GM18498 (cell line): Measurements from ENCODE around the gene MEIOSIN.
"Not testable (repeated sequence)": the region's sequence is repeated elsewhere in the genome, so short reads cannot be mapped to it uniquely, and the experiment has no call there.

Source experiments
- ATAC-seq: cut with Tn5 transposase; IDR thresholded peaks from one replicate; pipeline ENCODE4 v1.9.1; 2021; ENCODE audit warnings: mild to moderate bottlenecking, moderate library complexity; ENCODE audit not compliant: unreplicated experiment

MEIOSIN gene, protein sequence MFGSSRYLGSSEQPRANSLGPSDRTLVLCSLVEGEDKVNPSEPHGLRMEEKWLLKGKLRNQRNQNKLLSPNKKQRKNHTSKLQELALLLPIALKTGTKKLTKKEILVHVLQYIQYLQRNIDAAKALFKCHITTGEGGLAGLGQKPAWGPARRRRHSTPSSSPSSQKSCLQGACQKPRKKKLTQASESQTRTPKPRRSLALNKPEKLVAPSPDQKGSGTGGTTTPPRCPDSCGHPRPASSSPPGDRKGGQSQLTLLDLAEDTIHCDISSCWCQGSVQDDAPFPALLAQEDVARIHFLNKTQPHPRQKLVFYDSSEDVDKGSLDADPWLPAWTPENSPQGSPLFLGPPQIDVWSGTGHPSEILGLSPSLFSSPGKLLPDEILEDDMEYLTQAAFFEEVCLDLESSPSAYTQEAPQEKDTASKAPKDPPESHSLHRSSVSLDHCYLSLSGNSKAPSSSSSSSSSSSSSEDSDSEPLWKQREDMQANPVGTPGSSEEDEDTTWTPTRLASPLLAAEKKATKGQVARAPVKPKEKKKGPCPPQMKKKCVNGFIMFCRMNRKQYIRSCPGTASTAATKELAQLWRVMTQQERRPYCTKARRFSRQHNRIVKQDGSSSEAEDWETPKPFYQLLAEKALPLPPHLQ

DNA sequence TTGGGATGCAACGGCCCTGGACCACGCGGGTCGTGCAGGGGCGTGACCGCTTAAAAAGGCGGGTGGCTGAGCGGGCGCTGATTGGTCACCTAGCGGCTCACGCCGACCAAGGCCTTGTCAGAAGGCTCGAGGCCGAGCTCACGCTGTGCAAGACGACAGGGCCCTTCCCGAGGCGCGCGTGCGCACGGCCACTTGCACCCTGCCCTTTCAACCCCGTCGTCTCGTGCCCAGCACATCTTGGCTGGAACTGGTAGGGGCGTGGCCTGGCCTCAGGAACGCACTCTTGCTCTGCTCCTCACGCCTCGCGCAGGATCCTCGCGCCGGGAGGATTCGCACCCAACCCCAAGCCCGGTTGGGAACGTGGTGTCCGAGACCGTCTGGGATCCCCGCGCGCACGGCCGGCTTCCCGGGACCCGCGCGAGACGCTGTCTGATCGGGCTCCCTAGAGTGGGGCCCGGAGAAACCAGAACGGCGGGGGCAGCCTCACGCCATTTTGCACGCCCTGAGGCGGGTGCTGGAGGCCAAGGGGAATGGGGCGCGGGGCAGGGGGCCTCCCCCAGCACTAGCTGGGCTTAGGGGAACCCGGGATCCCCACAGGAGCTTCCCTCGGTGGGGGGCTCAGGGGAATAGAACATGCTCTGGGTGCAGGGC is at the start of gene MEIOSIN:
Gene MEIOSIN (plus strand): TSS at position 280 of the 651 bp plus-strand sequence. CDS start 1,938 bp downstream, outside the sequence.
- no peak for ATAC-seq

DNA sequence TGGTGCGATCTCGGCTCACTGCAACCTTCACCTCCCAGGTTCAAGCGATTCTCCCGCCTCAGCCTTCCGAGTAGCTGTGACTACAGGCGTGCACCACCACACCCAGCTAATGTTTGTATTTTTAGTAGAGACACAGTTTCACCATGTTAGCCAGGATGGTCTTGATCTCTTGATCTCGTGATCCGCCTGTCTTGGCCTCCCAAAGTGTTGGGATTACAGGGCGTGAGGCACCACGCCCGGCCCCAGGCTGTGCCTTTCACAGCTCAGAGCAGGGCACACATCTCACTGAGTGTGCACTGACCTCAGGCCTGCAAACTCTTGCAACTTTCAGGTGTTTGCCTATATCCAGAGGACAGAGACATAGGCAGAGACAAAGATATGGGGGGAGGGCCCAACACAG is 48.2 kb upstream of the MEIOSIN start:
- not testable (repeated sequence) for ATAC-seq

DNA sequence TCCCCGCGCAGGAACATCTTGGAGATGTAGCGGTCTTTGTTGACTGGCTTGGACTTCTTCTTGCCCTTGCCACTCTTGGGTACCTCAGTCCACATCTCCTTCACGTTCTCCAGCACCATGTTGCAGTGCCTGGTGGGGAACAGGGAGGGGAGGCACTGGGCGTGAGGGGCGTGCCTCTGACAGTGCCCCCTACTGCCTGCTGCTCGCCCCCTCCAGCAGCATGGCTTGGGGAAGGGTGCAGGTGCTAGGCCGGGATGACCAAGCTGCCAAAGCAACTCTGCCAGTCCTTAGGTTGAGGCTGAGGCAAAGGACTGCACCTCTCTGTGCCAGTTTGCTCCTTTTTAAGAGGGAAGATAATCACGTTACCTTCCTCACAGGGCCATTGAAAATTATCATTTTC is 45.6 kb upstream of the MEIOSIN start:
- no peak for ATAC-seq

DNA sequence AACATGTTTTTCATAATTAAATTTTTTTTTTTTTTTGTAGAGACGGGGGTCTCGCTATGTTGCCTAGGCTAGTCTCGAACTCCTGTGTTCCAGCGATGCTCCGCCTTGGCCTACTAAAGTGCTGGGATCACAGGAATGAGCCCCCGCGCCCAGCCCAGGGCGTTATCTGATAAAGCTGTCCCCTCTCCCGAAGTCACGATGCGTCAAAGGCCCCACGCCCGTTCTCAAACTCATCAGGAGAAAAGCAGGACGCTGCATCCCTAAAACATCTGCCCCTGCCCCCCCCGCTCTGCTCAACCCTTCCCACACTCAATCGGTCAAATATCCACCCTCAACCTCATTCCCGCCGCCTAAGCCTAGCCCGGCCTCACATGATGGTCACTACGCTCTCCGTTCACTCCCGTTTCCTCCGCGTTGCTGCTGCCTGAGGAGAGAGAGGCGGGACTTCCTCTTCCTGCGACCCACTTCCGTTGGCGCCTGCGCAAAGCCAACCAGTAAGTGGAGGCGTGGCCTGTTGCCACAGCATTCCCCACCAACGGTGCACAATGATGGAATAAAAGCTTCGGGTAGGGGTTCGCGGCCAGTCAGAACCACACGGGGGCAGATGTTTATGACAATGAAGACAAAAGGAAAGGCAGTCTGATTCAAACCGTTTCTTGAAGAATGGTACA is 41.6 kb upstream of the MEIOSIN start, which contains the start of gene SNRPD2:
Gene SNRPD2 (minus strand): TSS at position 438 of the 671 bp plus-strand sequence. CDS start 65 bp downstream, at position 373.
- peak; percentile 62 for ATAC-seq

DNA sequence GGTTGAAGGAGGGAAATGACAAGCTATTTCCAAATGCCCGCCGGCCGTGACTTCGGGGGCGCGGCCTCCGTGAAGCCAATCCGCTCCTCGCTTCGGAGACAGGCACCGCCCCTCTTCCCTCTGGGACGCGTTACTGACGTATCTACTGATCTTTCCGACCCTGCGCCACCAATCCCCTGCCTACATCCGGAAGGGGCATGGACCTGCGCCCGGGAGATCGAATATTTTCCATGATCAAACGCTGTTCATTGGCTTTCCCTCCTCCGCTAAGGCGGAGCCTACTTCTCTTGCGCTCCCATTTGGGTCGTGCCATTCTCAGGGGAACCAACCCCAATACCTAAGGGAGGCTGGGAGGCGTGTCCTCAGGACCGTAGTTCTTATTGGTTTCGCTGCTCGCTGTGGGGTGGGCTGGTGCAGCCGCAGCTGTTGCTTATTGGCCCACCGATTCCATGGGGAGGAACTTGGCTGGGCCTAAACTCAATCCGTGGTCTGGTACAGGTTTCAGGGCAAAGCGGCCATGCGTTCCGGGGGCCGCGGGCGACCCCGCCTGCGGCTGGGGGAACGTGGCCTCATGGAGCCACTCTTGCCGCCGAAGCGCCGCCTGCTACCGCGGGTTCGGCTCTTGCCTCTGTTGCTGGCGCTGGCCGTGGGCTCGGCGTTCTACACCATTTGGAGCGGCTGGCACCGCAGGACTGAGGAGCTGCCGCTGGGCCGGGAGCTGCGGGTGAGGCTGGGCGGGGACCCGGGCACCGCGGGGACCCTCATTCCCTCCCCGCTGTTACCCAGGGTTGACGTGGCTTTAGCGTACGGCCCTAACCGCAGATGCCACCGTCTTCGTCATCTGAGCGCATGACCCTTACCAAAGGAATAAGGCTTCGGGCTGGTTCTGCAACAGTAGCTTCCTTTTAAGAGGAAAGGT is 40.8 kb upstream of the MEIOSIN start, which contains the start of gene QPCTL:
Gene QPCTL (plus strand): TSS at position 480 of the 919 bp plus-strand sequence. CDS start 38 bp downstream, at position 518.
- peak; percentile 85 for ATAC-seq

DNA sequence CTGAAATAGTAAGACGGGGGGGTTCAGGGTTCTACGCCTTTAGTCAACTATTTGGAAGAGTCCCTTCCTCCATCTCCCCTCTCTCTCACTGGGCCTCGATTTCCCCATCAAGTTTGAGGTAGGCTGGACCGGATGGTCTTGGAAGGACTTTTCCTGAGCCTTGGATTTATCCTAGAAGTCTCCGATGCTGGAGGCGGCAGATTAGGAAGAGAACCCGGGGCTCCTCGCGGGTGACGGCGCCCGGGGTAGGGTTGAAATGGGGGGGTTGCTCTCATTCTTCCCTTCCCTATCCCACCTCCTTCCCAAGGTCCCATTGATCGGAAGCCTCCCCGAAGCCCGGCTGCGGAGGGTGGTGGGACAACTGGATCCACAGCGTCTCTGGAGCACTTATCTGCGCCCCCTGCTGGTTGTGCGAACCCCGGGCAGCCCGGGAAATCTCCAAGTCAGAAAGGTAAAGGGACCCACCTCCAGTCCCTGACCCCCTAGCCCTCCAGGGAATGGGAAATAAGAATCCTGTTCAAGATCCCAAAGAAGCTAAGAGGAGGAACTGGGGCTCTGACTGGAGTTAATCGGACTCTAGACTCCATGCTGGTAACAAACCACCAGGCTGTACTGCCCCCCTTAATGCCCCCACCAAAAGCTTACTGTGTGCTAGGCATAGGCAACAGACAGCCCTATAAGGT is 40.0 kb upstream of the MEIOSIN start:
- ATAC-seq: no peak

DNA sequence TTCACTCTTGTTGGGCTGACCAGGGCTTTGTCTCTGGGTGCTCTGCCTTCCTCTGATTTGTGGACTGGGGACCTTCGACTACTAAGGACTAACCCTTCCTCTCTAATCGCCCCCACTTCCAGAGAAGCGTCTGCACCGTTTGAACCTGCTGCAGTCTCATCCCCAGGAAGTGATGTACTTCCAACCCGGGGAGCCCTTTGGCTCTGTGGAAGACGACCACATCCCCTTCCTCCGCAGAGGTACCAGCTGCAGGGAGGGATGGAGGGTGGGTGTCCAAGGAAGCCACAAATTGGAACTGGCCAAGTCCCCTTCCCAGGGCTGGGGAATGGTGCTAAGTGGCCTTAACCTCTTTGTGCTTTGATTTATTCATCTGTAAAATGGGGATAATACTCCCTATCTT is 31.6 kb upstream of the MEIOSIN start:
- ATAC-seq: no peak

DNA sequence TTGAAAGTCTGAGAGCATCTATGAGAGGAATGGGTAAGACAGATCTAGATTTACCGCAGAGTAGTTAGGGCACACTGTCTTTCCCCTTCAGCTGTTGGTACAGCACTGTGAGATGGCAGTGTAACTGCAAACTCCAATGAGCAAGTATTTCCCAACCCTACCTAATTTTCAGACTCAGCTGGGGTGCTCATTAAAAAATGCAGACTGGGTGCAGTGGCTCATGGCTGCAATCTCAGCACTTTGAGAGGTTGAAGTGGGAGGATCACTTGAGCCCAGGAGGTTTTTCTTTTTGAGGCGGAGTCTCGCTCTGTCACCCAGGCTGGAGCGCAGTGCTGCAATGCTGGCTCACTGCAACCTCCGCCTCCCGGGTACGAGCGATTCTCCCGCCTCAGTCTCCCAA is 28.1 kb upstream of the MEIOSIN start:
- ATAC-seq: no peak

DNA sequence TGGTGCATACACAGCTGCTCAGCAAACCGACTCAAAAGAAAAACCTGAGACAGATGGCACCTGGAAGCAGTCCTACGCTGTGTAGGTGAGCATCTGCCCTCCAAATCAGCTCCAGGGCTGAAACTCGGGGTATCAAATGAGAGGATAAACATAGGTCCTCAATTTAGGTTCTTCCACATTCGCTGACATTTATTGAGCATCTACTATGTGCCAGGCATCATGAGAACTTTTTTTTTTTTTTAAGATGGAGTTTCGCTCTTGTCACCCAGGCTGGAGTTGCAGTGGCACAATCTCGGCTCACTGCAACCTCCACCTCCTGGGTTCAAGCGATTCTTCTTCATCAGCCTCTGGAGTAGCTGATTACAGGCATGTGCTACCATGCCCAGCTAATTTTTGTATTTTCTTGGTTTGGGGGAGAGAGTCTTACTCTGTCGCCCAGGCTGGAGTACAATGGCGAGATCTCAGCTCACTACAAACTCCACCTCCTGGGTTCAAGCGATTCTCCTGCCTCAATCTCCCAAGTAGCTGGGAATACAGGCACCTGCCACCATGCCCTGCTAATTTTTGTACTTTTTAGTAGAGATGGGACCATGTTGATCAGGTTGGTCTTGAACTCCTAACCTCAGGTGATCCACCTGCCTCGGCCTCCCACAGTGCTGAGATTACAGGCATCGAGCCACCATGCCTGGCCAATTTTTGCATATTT is 27.4 kb upstream of the MEIOSIN start:
- ATAC-seq: no peak

DNA sequence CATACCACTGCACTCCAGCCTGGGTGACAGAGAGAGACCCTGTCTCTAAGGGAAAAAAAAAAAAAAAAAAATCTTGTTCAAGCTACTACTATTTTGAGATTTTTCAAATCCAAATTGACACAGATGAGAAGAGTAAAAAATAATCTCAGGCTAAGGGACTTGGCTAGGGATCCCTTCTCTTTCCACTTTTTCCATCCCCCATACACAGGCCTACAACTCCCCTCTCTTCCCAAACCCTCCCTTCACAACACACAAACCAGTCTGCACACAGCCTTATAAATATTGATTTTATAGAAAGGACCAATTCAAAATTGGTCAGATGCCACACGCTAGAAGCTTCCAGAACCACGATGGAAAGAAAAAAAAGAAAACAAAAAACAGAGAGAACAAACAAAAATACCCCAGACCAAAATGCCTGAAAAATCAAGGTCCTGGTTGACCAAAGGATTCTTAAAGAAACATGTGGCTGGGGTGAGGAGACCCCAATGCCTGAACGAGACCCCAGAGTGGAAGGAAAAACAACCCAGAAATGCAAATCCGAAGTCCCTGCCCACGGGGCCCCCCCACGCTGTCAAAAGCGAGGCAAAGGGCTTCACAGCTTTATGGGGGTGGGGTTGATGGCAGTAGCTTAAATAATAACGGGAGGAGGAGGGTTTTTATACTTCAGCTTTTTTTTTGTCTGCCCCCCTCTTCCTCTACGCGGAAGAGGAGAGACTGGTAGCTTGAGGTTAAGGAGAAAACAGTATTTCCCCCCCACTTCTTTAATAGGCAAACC is 22.7 kb upstream of the MEIOSIN start:
- ATAC-seq: no peak

DNA sequence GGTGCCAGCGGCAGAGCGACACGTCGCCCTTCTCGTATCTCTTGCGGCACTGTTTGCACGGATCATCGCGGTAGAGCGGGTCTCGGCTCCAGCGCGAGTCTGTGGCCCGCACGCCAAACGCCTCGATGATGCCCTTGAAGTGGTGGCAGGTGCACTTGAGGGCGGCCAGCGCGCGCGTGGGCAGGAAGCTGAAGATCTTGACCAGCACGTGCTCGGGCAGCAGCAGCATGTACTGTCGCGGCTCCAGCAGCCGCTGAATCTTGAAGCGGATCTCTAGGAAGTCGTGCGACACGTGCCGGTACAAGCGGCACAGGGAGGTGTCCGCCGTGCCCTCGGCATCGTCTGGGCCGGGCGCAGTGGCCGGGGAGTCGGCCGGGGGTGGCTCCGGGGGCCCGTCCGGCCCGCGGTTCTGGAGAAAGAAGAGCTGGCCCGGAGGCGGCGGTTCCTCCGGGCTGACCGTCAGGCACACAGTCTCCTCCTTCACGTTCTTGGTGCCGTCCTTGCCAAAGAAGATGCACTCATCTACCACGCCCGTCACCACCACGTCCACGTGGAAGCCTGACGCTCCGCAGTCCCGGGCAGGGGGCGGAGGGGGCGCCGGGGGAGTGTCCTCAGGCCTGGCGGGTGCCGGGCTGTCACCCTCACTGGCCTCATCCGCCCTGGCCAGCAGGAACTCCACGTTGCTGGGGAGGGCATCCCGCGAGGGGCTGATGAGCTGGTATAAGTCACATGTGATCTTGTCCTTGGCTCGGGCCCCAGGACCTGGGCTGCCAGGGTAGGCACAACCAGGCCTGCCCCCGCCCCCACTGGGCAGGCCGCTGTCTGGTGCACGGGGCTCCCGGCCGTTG is 21.2 kb upstream of the MEIOSIN start:
- no peak for ATAC-seq

DNA sequence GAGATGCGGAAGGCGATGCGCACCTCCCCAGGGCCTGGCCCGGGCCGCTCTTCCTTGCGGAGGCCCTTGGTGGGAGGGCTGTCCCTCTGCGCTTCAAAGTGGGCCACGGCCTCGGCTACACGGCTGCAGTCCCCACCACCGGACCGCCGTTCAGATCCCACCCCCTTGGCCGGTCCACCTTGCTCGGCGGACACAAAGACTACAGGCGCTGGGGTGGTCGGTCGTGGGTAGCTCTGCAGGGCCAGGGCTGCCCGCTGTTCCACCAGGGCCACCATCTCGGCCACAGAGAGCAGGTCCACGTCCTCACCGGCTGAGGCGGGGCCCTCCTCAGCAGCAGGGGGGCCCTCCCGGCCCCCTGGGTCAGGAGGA is 20.6 kb upstream of the MEIOSIN start:
- ATAC-seq: no peak

DNA sequence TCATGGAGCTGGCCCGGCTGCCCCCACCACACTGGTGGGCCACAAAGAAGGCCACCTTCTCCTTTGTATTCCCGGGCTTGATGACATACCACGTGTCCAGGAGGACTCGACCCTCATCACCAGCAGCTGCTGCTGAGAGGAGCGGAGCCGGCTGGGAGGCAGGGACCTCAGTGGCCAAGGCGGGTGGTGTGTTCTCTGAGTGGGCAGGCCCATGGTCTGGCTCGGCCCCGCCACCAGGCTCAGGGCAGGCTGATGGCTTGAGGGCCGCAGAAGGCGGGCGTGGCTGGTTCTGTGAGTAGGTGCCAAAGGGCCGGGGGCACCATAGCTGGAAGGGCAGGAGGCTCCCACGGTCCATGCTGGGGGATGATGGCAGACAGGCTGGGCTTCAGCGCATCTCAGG is 20.1 kb upstream of the MEIOSIN start:
- no peak for ATAC-seq

DNA sequence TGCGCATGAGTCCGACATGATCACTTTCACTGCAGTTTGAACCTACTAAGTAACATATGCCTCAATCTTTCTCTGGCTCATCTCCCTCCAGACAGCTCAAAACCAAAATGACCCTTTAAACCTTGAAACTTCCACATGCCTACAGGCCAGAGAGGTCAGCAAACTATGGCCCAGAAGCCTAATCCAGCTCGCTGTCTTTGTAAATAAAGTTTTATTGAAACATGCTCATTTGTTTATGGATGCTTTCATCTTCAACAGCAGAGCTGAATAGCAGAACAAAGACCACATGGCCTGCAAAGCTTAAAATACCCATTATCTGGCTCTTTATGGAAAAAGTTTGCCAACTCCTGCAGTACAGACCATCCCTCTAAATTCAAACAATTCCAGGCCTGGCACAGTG is 18.1 kb upstream of the MEIOSIN start:
- ATAC-seq: no peak

DNA sequence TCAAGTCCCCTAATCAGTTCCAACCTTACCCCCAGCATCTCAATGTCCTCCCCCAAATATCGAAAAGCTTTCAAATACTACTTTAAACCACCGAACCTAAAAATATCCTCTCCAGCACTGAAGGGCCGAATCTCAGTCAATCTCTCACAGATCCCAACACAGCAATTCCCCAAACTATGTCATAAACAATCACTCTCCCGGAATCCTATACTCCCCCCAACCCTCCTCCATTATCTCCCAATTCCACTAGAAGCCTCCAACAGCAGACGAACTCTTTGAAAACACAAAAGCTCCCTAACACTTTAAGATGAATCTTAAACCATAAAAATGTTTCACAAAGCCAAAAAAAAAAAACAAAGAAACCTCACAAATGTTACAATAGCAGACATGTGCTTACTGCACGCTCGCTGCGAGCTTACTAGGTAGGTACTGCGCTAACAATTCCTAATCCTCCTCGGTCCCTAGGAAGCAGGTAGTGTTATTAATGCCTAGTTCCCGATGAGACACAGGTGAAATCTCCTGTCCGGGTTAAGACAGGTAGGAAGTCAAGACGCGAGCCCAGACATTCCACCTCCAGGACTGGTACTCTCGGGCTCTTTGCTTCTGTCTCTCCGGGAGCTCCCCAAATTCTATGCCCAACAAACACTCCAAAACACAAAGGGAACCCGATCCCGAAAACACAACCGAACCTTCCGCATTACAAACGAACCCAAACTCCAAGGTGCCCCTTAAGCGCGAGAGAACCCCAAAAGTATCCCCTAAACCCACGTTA is 16.7 kb upstream of the MEIOSIN start:
- ATAC-seq: peak; percentile 2
